HepG2 (cell line): Measurements from ENCODE around the gene ACSS1. TPM values are rescaled to one million over a fixed set of nuclear protein-coding genes. Genes with fewer than 3 reads are reported as not detected.

Source experiments
- ARID4A ChIP-seq: sonication (generic); formaldehyde crosslinking; IDR thresholded peaks from 2 replicates; pipeline ENCODE4 v1.5.0; 2020; ENCODE audit warnings: mild to moderate bottlenecking, missing genetic modification reagents, borderline replicate concordance
- BCL6 ChIP-seq: IDR thresholded peaks from 2 replicates; pipeline ENCODE4 v1.6.1; 2016; ENCODE audit warnings: missing genetic modification reagents, missing compliant biosample characterization
- CBFB ChIP-seq: sonication (generic); formaldehyde crosslinking; IDR thresholded peaks from 2 replicates; pipeline ENCODE4 v1.4.0; 2020; ENCODE audit warnings: missing genetic modification reagents
- CBX2 ChIP-seq, 2 experiments: fragments of 200-600 bp in 1 of 2; sonication (generic); formaldehyde crosslinking in 1 of 2; IDR thresholded peaks; 2 replicates each; pipeline versions ENCODE4 v1.7.0 to v1.8.1; 2018 to 2022; ENCODE audit warnings: low read depth in 2 of 2, low read length in 1 of 2, mild to moderate bottlenecking in 1 of 2, missing genetic modification reagents in 1 of 2
- CBX5 ChIP-seq: sonication (generic); formaldehyde crosslinking; IDR thresholded peaks from 2 replicates; pipeline ENCODE4 v1.4.0; 2020; ENCODE audit warnings: missing genetic modification reagents, borderline replicate concordance
- EED ChIP-seq: sonication (generic); formaldehyde crosslinking; IDR thresholded peaks from 2 replicates; pipeline ENCODE4 v1.5.0; 2020; ENCODE audit warnings: mild to moderate bottlenecking, missing genetic modification reagents
- GATAD1 ChIP-seq: IDR thresholded peaks from 2 replicates; pipeline ENCODE4 v1.6.1; 2016; ENCODE audit warnings: missing genetic modification reagents, missing compliant biosample characterization
- HOXD1 ChIP-seq: sonication (generic); formaldehyde crosslinking; IDR thresholded peaks from 2 replicates; pipeline ENCODE4 v1.5.0; 2020; ENCODE audit warnings: missing genetic modification reagents
- KDM2A ChIP-seq: sonication (generic); formaldehyde crosslinking; IDR thresholded peaks from 2 replicates; pipeline ENCODE4 v1.4.0; 2020; ENCODE audit warnings: low read depth, missing genetic modification reagents, borderline replicate concordance
- NCOA5 ChIP-seq: sonication (generic); formaldehyde crosslinking; IDR thresholded peaks from 2 replicates; pipeline ENCODE4 v1.4.0; 2020; ENCODE audit warnings: missing genetic modification reagents
- PCBP2 ChIP-seq: fragments of 200-400 bp; formaldehyde crosslinking; optimal IDR thresholded peaks from 2 replicates; pipeline ENCODE3; 2018; ENCODE audit warnings: low read length, low read depth; ENCODE audit not compliant: poor library complexity, severe bottlenecking
- REXO4 ChIP-seq: sonication (generic); formaldehyde crosslinking; IDR thresholded peaks from 2 replicates; pipeline ENCODE4 v1.8.0; 2022; ENCODE audit warnings: missing genetic modification reagents, mild to moderate bottlenecking, borderline replicate concordance
- SETDB1 ChIP-seq: sonication (generic); formaldehyde crosslinking; IDR thresholded peaks from 2 replicates; pipeline ENCODE4 v1.5.1; 2020; ENCODE audit warnings: missing genetic modification reagents, mild to moderate bottlenecking, borderline replicate concordance
- XBP1 ChIP-seq: sonication (generic); formaldehyde crosslinking; IDR thresholded peaks from 2 replicates; pipeline ENCODE4 v1.5.0; 2020; ENCODE audit warnings: missing genetic modification reagents
- ZFP82 ChIP-seq: sonication (generic); formaldehyde crosslinking; IDR thresholded peaks from 2 replicates; pipeline ENCODE4 v1.5.1; 2020; ENCODE audit warnings: mild to moderate bottlenecking, missing genetic modification reagents, borderline replicate concordance
- ZNF557 ChIP-seq: sonication (generic); formaldehyde crosslinking; IDR thresholded peaks from 2 replicates; pipeline ENCODE4 v1.4.0; 2020; ENCODE audit warnings: missing genetic modification reagents
- ZNF598 ChIP-seq: sonication (generic); formaldehyde crosslinking; IDR thresholded peaks from 2 replicates; pipeline ENCODE4 v1.5.1; 2020; ENCODE audit warnings: mild to moderate bottlenecking, missing genetic modification reagents, borderline replicate concordance
- ZNF609 ChIP-seq: sonication (generic); formaldehyde crosslinking; IDR thresholded peaks from 2 replicates; pipeline ENCODE4 v1.4.0; 2020; ENCODE audit warnings: mild to moderate bottlenecking, missing genetic modification reagents, borderline replicate concordance
- ZNF691 ChIP-seq: sonication (generic); formaldehyde crosslinking; IDR thresholded peaks from 2 replicates; pipeline ENCODE4 v1.4.0; 2020; ENCODE audit warnings: missing genetic modification reagents, low read depth, mild to moderate bottlenecking, borderline replicate concordance
- ZNF766 ChIP-seq: sonication (generic); formaldehyde crosslinking; IDR thresholded peaks from 2 replicates; pipeline ENCODE4 v1.5.0; 2020; ENCODE audit warnings: missing genetic modification reagents, borderline replicate concordance
- polyA plus RNA-seq, 8 experiments: library from polyadenylated mRNA; depleted of rRNA in 3 of 8; stranded (reverse) in 7 of 8; unstranded in 1 of 8; fragments of >200 nt; fragmentation: Illumina TruSeq in 4 of 8; extraction: Trizol in 4 of 8; gene quantifications; 2 replicates each; pipeline versions ENCODE4 v1.2.1 to v1.2.3, GENCODE V29; 2011 to 2016; ENCODE audit warnings: low read depth in 4 of 8, missing spikeins in 1 of 8, mixed read lengths in 1 of 8; ENCODE audit not compliant: insufficient read depth in 1 of 8
- total RNA-seq, 5 experiments: library from RNA; depleted of rRNA; stranded (reverse); fragments of >200 nt; fragmentation: Illumina TruSeq; extraction: Trizol; gene quantifications; 2 replicates each; pipeline ENCODE4 v1.2.3, GENCODE V29; 2016; ENCODE audit warnings: low read depth in 1 of 5

ACSS1 gene
- total and polyA plus RNA-seq, 2 of the 13 experiments (the other 11 are each of a cell fraction or from before 2014, with no cell fraction given): 15.2 to 41.6 TPM

GRCh38 chr20:25077610-25078169 lies 19.8 kb upstream of the ACSS1 start (continued):
- peak; percentile 65 for TF ChIP-seq ARID4A (CRISPR knock-in tag)
- no peak for TF ChIP-seq ZNF598 (CRISPR knock-in tag)
- TF ChIP-seq HOXD1 (CRISPR knock-in tag): peak; percentile 62; the same call in 1 of the 2 replicates
- no peak for TF ChIP-seq CBX2 (IDR thresholded peaks at IDR 0.05; ENCODE audit: low read depth, low read length)
- 0 out of 2 replicates have a peak, but pooled peaks have one; percentile 68 for TF ChIP-seq CBX2 (CRISPR knock-in tag; IDR thresholded peaks at IDR 0.05; ENCODE audit: low read depth)
- TF ChIP-seq XBP1 (CRISPR knock-in tag): no peak
- TF ChIP-seq ZNF557 (CRISPR knock-in tag): 0 out of 2 replicates have a peak, but pooled peaks have one; percentile 14
- TF ChIP-seq SETDB1: 0 out of 2 replicates have a peak, but pooled peaks have one; percentile 53
- no peak for TF ChIP-seq PCBP2
- TF ChIP-seq GATAD1 (CRISPR knock-in tag): no peak
- TF ChIP-seq CBFB (CRISPR knock-in tag): peak; percentile 54; the same call in 1 of the 2 replicates
- no peak for TF ChIP-seq ZNF766 (CRISPR knock-in tag)
- peak; percentile 50; the same call in 1 of the 2 replicates for TF ChIP-seq KDM2A (CRISPR knock-in tag)
- no peak for TF ChIP-seq BCL6 (CRISPR knock-in tag)
- 0 out of 2 replicates have a peak, but pooled peaks have one; percentile 32 for TF ChIP-seq ZNF691
- no peak for TF ChIP-seq NCOA5 (CRISPR knock-in tag)
- TF ChIP-seq REXO4 (CRISPR knock-in tag): no peak
- peak; percentile 58; the same call in 1 of the 2 replicates for TF ChIP-seq CBX5 (CRISPR knock-in tag)
- no peak for TF ChIP-seq ZFP82
- no peak; the same call in 1 of the 2 replicates for TF ChIP-seq ZNF609 (CRISPR knock-in tag)
- TF ChIP-seq EED (CRISPR knock-in tag): peak; percentile 18; the same call in 1 of the 2 replicates
